Fibroblast of lung (primary cell): Measurements from ENCODE around the gene PEX16. TPM values are rescaled to one million over a fixed set of nuclear protein-coding genes. Genes with fewer than 3 reads are reported as not detected.

Experiments used
- DNase-seq, 2 donors: peaks; one replicate each; pipeline versions ENCODE4 v3.0.0 to v3.0.0-alpha.2; 2010; ENCODE audit warnings: low read depth in 2 of 2
- H2AFZ ChIP-seq: 2 replicates; pipeline ENCODE4 v1.5.1; 2012; ENCODE audit warnings: low read length, control low read depth, inconsistent platforms
- H3K27ac ChIP-seq: 2 replicates; pipeline ENCODE4 v1.5.1; 2011; ENCODE audit warnings: low read length, control low read depth; ENCODE audit not compliant: insufficient read depth
- H3K27me3 ChIP-seq: 2 replicates; pipeline ENCODE4 v1.5.1; 2011; ENCODE audit warnings: mild to moderate bottlenecking, low read length; ENCODE audit not compliant: control insufficient read depth, insufficient read depth
- H3K36me3 ChIP-seq: 2 replicates; pipeline ENCODE4 v1.5.1; 2011; ENCODE audit warnings: low read length; ENCODE audit not compliant: control insufficient read depth, insufficient read depth
- H3K4me1 ChIP-seq: 2 replicates; pipeline ENCODE4 v1.5.1; 2011; ENCODE audit warnings: low read length; ENCODE audit not compliant: control insufficient read depth, insufficient read depth; ENCODE audit errors: extremely low read depth
- H3K4me2 ChIP-seq: 2 replicates; pipeline ENCODE4 v1.5.1; 2011; ENCODE audit warnings: low read length, control low read depth; ENCODE audit not compliant: insufficient read depth; ENCODE audit errors: extremely low read depth
- H3K4me3 ChIP-seq, 4 experiments: fragments of 200-600 bp in 1 of 4; sonication (generic) in 1 of 4; replicated peaks in 1 of 4; 2 replicates each; pipeline ENCODE4 v1.5.1; 2011 to 2016; ENCODE audit warnings: low read length in 4 of 4, low read depth in 3 of 4, mild to moderate bottlenecking in 3 of 4, control low read depth in 2 of 4, inconsistent platforms in 1 of 4, mixed read lengths in 1 of 4; ENCODE audit not compliant: insufficient read depth in 1 of 4; ENCODE audit errors: control extremely low read depth in 1 of 4
- H3K79me2 ChIP-seq: 2 replicates; pipeline ENCODE4 v1.5.1; 2012; ENCODE audit warnings: mild to moderate bottlenecking, low read length, inconsistent platforms; ENCODE audit not compliant: control insufficient read depth, insufficient read depth
- H3K9ac ChIP-seq: 2 replicates; pipeline ENCODE4 v1.5.1; 2011; ENCODE audit warnings: mild to moderate bottlenecking, low read length, control low read depth; ENCODE audit not compliant: insufficient read depth
- H3K9me3 ChIP-seq: 2 replicates; pipeline ENCODE4 v1.5.1; 2012; ENCODE audit warnings: low read depth, low read length; ENCODE audit not compliant: control insufficient read depth, insufficient read depth
- H4K20me1 ChIP-seq: 2 replicates; pipeline ENCODE4 v1.5.1; 2011; ENCODE audit warnings: low read length; ENCODE audit not compliant: control insufficient read depth, insufficient read depth; ENCODE audit errors: extremely low read depth
- CTCF ChIP-seq, 2 donors: IDR thresholded peaks in 1 of 2; conservative IDR thresholded peaks in 1 of 2; 1 replicate in 1 of 2; 2 replicates in 1 of 2; pipeline ENCODE4 v1.5.1; 2011 to 2012; ENCODE audit warnings: low read length in 2 of 2, control low read depth in 1 of 2, inconsistent platforms in 1 of 2, low read depth in 1 of 2, mild to moderate bottlenecking in 1 of 2
- EZH2 ChIP-seq: IDR thresholded peaks from 2 replicates; pipeline ENCODE4 v1.5.1; 2012; ENCODE audit warnings: low read length, control low read depth, mild to moderate bottlenecking; ENCODE audit errors: missing control alignments
- polyA plus RNA-seq, 2 donors: library from polyadenylated mRNA; depleted of rRNA in 1 of 2; stranded (reverse) in 1 of 2; unstranded in 1 of 2; fragments of >200 nt; gene quantifications; 2 replicates each; pipeline ENCODE4 v1.2.1, GENCODE V29; 2011 to 2012; ENCODE audit warnings: missing spikeins in 1 of 2
- total RNA-seq: library from RNA; depleted of rRNA; stranded (reverse); fragments of >200 nt; gene quantifications from 2 replicates; pipeline ENCODE4 v1.2.1, GENCODE V29; 2014

Gene PEX16
- total and polyA plus RNA-seq, 2 donors (not counting 1 experiment from before 2014, with no cell fraction given), result 11.0 to 44.4 TPM

DNA sequence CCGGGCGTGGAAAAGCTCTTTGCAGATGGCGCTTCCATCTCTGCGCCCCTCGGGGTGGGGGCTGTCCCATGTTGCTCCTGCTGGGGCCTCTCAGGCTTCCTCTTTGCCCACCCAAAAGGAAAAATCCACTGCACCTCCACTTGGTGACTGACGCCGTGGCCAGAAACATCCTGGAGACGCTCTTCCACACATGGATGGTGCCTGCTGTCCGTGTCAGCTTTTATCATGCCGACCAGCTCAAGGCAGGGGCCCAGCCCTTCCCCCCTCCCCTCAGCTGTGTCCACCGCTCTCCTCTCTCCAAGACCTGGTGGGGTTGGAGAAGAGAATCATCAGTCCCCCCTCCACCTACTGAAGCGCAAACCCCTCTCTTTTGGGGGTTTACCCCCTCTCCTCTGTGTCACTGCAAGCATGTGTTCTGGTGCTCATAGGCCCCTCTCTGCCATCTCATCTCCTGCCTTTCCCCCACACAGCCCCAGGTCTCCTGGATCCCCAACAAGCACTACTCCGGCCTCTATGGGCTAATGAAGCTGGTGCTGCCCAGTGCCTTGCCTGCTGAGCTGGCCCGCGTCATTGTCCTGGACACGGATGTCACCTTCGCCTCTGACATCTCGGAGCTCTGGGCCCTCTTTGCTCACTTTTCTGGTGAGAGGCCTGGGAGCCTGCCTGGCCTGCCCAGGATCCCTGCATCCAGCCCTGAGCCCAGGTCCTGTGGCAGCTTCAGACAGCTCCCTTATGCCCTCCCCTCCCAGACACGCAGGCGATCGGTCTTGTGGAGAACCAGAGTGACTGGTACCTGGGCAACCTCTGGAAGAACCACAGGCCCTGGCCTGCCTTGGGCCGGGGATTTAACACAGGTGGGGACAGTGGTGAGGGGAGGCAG, 6.6 kb upstream of the PEX16 start:
- DNase-seq, result no peak
- H3K27me3 ChIP-seq, result peaks cover 31% of the 10 kb centered on the region
- no peak overlapping the region for H3K9ac ChIP-seq
- H2AFZ ChIP-seq, result no peak overlapping the region
- no peaks in the 10 kb centered on the region for H3K4me1 ChIP-seq
- no peaks in the 10 kb centered on the region for H3K36me3 ChIP-seq
- H3K4me3 ChIP-seq, result no peak overlapping the region
- no peak overlapping the region for H3K27ac ChIP-seq
- no peaks in the 10 kb centered on the region for H4K20me1 ChIP-seq
- H3K9me3 ChIP-seq, result no peaks in the 10 kb centered on the region
- H3K4me2 ChIP-seq, result no peak overlapping the region
- TF ChIP-seq CTCF (conservative IDR thresholded peaks at IDR 0.05 in 1 of 2, IDR thresholded peaks at IDR 0.05 in 1 of 2; ENCODE audit: low read depth in 1 of 2, low read length in 2 of 2), result no peak
- TF ChIP-seq EZH2, result peak; percentile 66
- H3K79me2 ChIP-seq, result no peaks in the 10 kb centered on the region

- no peak within 1 kb of the TSS for H3K9ac ChIP-seq
- H3K9me3 ChIP-seq, result no peaks in the 10 kb centered on the region
- no peak for DNase-seq
- H2AFZ ChIP-seq, result no peak within 1 kb of the TSS
- H3K4me1 ChIP-seq, result no peaks in the 10 kb centered on the region
- H4K20me1 ChIP-seq, result no peaks in the 10 kb centered on the region
- H3K36me3 ChIP-seq, result no peaks in the 10 kb centered on the region
- H3K4me3 ChIP-seq, result no peak within 1 kb of the TSS
- H3K4me2 ChIP-seq, result no peak within 1 kb of the TSS
- H3K27me3 ChIP-seq, result peaks cover 31% of the 10 kb centered on the region
- no peak for TF ChIP-seq EZH2
- no peak for TF ChIP-seq CTCF (conservative IDR thresholded peaks at IDR 0.05 in 1 of 2, IDR thresholded peaks at IDR 0.05 in 1 of 2; ENCODE audit: low read depth in 1 of 2, low read length in 2 of 2)
- peaks cover under 1% of the 10 kb centered on the region for H3K79me2 ChIP-seq
- no peak within 1 kb of the TSS for H3K27ac ChIP-seq
These were observed 4.9 kb upstream of the PEX16 start, which contains the start of gene LARGE2 for GRCh38 chr11:45922425-45923082. Gene LARGE2, plus strand, starts transcription at chr11:45922656. Its CDS starts 227 bp downstream, at chr11:45922883.
